ENCODE results near the gene FOXN3.

GRCh38 chr14:89217891-89218290 lies 199.1 kb downstream of the FOXN3 start:
- TF ChIP-seq CTCF (IDR thresholded peaks at IDR 0.05) (no peak), POLR2A (IDR thresholded peaks at IDR 0.05) (no peak), POLR2AphosphoS5 (IDR thresholded peaks at IDR 0.05) (no peak), EP300 (IDR thresholded peaks at IDR 0.05; ENCODE audit: low read depth) (no peak)

Data from transverse colon (tissue), 4 donors.